Measurements from ENCODE around the gene ATXN7L2.

The ATXN7L2 gene

DNA sequence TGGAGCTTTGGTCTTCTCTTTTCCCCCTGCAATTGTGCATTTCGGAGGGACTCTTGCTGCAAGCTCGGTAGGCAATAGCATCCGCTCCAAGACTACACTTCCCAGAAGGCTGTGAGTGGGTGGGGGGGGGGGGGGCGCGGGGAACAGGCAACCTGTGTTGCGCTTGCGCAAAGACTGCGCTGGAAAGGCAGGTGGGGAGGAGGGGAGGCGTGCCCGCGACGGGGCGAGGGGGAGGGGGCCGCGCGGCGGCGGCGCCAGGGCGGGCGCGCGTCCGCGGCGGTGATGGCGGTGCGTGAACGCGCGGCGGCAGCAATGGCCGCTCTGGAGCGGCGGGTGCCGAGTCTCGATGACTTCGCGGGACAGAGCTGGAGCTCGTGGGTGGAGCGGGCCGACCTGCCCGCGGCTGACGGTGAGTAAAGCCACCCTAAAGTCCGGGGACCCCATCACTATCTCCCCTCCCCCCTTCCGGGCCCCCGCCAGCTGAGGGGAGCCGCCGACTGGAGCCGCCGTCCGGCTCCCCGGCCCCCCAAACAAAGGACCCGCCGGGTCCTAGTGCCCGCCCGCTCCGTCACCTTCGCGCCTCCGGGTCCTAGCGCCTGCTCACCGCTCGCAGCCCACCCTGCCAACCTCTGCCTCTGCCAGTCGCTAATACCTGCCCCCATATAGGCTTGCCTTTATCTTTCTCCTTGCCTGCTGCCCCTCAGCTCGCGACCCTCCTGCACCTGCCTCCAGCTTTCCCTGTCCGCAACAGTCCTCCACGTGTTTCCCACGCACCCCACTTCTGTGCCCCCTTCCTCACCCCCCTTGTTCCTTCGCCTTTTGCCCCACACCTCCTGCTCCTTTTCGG, at the start of gene ATXN7L2 (continued):
- TF ChIP-seq, protein P1, sequence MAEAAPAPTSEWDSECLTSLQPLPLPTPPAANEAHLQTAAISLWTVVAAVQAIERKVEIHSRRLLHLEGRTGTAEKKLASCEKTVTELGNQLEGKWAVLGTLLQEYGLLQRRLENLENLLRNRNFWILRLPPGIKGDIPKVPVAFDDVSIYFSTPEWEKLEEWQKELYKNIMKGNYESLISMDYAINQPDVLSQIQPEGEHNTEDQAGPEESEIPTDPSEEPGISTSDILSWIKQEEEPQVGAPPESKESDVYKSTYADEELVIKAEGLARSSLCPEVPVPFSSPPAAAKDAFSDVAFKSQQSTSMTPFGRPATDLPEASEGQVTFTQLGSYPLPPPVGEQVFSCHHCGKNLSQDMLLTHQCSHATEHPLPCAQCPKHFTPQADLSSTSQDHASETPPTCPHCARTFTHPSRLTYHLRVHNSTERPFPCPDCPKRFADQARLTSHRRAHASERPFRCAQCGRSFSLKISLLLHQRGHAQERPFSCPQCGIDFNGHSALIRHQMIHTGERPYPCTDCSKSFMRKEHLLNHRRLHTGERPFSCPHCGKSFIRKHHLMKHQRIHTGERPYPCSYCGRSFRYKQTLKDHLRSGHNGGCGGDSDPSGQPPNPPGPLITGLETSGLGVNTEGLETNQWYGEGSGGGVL (tag by site-specific recombination; IDR thresholded peaks at IDR 0.05) = peak; percentile 72
- TF ChIP-seq ZFP41 (tag by site-specific recombination; IDR thresholded peaks at IDR 0.05; ENCODE audit: borderline replicate concordance) (no peak), ZIC2 (tag by site-specific recombination; IDR thresholded peaks at IDR 0.05) (peak; percentile 41), SCRT1 (tag by site-specific recombination; IDR thresholded peaks at IDR 0.05; ENCODE audit: borderline replicate concordance) (peak; percentile 60; the same call in 1 of the 2 replicates), ZFHX2 (tag by site-specific recombination; conservative IDR thresholded peaks at IDR 0.05) (peak; percentile 91), TRIM28 (IDR thresholded peaks at IDR 0.05; ENCODE audit: borderline replicate concordance, low read length) (no peak), ZFP3 (tag by site-specific recombination; IDR thresholded peaks at IDR 0.05; ENCODE audit: low read depth) (0 out of 2 replicates have a peak, but pooled peaks have one; percentile 22), ZNF76 (tag by site-specific recombination; IDR thresholded peaks at IDR 0.05; ENCODE audit: borderline replicate concordance, low read depth) (peak; percentile 88), ZSCAN16 (tag by site-specific recombination; IDR thresholded peaks at IDR 0.05) (peak; percentile 77), FEZF1 (tag by site-specific recombination; IDR thresholded peaks at IDR 0.05) (no peak), ZNF555 (tag by site-specific recombination; conservative IDR thresholded peaks at IDR 0.05) (no peak), ZNF521 (tag by site-specific recombination; IDR thresholded peaks at IDR 0.05) (no peak), ZBTB21 (tag by site-specific recombination; IDR thresholded peaks at IDR 0.05) (peak; percentile 86; the same call in 1 of the 2 replicates), GLIS1 (tag by site-specific recombination; IDR thresholded peaks at IDR 0.05) (peak; percentile 59), KLF16 (tag by site-specific recombination; IDR thresholded peaks at IDR 0.05) (peak; percentile 99), YY2 (tag by site-specific recombination; IDR thresholded peaks at IDR 0.05) (peak; percentile 83), SCRT2 (tag by site-specific recombination; IDR thresholded peaks at IDR 0.05) (peak; percentile 63; the same call in 1 of the 2 replicates), ZSCAN30 (tag by site-specific recombination; IDR thresholded peaks at IDR 0.05) (peak; percentile 96), ZNF561 (tag by site-specific recombination; IDR thresholded peaks at IDR 0.05; ENCODE audit: borderline replicate concordance) (peak; percentile 87; the same call in 1 of the 2 replicates)
- TF ChIP-seq, protein P2, sequence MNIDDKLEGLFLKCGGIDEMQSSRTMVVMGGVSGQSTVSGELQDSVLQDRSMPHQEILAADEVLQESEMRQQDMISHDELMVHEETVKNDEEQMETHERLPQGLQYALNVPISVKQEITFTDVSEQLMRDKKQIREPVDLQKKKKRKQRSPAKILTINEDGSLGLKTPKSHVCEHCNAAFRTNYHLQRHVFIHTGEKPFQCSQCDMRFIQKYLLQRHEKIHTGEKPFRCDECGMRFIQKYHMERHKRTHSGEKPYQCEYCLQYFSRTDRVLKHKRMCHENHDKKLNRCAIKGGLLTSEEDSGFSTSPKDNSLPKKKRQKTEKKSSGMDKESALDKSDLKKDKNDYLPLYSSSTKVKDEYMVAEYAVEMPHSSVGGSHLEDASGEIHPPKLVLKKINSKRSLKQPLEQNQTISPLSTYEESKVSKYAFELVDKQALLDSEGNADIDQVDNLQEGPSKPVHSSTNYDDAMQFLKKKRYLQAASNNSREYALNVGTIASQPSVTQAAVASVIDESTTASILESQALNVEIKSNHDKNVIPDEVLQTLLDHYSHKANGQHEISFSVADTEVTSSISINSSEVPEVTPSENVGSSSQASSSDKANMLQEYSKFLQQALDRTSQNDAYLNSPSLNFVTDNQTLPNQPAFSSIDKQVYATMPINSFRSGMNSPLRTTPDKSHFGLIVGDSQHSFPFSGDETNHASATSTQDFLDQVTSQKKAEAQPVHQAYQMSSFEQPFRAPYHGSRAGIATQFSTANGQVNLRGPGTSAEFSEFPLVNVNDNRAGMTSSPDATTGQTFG (tag by site-specific recombination; IDR thresholded peaks at IDR 0.05; ENCODE audit: borderline replicate concordance) = peak; percentile 91
- TF ChIP-seq, protein P3, sequence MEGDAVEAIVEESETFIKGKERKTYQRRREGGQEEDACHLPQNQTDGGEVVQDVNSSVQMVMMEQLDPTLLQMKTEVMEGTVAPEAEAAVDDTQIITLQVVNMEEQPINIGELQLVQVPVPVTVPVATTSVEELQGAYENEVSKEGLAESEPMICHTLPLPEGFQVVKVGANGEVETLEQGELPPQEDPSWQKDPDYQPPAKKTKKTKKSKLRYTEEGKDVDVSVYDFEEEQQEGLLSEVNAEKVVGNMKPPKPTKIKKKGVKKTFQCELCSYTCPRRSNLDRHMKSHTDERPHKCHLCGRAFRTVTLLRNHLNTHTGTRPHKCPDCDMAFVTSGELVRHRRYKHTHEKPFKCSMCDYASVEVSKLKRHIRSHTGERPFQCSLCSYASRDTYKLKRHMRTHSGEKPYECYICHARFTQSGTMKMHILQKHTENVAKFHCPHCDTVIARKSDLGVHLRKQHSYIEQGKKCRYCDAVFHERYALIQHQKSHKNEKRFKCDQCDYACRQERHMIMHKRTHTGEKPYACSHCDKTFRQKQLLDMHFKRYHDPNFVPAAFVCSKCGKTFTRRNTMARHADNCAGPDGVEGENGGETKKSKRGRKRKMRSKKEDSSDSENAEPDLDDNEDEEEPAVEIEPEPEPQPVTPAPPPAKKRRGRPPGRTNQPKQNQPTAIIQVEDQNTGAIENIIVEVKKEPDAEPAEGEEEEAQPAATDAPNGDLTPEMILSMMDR (tag by site-specific recombination; IDR thresholded peaks at IDR 0.05) = no peak; the same call in 1 of the 2 replicates
- TF ChIP-seq, protein P4, sequence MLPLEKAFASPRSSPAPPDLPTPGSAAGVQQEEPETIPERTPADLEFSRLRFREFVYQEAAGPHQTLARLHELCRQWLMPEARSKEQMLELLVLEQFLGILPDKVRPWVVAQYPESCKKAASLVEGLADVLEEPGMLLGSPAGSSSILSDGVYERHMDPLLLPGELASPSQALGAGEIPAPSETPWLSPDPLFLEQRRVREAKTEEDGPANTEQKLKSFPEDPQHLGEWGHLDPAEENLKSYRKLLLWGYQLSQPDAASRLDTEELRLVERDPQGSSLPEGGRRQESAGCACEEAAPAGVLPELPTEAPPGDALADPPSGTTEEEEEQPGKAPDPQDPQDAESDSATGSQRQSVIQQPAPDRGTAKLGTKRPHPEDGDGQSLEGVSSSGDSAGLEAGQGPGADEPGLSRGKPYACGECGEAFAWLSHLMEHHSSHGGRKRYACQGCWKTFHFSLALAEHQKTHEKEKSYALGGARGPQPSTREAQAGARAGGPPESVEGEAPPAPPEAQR (tag by site-specific recombination; IDR thresholded peaks at IDR 0.05) = peak; percentile 96
- TF ChIP-seq, protein P5, sequence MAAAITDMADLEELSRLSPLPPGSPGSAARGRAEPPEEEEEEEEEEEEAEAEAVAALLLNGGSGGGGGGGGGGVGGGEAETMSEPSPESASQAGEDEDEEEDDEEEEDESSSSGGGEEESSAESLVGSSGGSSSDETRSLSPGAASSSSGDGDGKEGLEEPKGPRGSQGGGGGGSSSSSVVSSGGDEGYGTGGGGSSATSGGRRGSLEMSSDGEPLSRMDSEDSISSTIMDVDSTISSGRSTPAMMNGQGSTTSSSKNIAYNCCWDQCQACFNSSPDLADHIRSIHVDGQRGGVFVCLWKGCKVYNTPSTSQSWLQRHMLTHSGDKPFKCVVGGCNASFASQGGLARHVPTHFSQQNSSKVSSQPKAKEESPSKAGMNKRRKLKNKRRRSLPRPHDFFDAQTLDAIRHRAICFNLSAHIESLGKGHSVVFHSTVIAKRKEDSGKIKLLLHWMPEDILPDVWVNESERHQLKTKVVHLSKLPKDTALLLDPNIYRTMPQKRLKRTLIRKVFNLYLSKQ (tag by site-specific recombination; IDR thresholded peaks at IDR 0.05; ENCODE audit: borderline replicate concordance) = peak; percentile 84; the same call in 1 of the 2 replicates
- TF ChIP-seq, protein P6, sequence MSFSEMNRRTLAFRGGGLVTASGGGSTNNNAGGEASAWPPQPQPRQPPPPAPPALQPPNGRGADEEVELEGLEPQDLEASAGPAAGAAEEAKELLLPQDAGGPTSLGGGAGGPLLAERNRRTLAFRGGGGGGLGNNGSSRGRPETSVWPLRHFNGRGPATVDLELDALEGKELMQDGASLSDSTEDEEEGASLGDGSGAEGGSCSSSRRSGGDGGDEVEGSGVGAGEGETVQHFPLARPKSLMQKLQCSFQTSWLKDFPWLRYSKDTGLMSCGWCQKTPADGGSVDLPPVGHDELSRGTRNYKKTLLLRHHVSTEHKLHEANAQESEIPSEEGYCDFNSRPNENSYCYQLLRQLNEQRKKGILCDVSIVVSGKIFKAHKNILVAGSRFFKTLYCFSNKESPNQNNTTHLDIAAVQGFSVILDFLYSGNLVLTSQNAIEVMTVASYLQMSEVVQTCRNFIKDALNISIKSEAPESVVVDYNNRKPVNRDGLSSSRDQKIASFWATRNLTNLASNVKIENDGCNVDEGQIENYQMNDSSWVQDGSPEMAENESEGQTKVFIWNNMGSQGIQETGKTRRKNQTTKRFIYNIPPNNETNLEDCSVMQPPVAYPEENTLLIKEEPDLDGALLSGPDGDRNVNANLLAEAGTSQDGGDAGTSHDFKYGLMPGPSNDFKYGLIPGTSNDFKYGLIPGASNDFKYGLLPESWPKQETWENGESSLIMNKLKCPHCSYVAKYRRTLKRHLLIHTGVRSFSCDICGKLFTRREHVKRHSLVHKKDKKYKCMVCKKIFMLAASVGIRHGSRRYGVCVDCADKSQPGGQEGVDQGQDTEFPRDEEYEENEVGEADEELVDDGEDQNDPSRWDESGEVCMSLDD (tag by site-specific recombination; IDR thresholded peaks at IDR 0.05) = peak; percentile 100
- TF ChIP-seq, protein P7, sequence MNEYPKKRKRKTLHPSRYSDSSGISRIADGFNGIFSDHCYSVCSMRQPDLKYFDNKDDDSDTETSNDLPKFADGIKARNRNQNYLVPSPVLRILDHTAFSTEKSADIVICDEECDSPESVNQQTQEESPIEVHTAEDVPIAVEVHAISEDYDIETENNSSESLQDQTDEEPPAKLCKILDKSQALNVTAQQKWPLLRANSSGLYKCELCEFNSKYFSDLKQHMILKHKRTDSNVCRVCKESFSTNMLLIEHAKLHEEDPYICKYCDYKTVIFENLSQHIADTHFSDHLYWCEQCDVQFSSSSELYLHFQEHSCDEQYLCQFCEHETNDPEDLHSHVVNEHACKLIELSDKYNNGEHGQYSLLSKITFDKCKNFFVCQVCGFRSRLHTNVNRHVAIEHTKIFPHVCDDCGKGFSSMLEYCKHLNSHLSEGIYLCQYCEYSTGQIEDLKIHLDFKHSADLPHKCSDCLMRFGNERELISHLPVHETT (tag by site-specific recombination; IDR thresholded peaks at IDR 0.05) = peak; percentile 98
